ENCODE measurements around the gene SGSH. TPM values are rescaled to one million over a fixed set of nuclear protein-coding genes. Genes with fewer than 3 reads are reported as not detected.

The SGSH gene
- total RNA-seq, 4 donors from 2014 or later, result 14.4 to 39.7 (median 38.4) TPM

DNA sequence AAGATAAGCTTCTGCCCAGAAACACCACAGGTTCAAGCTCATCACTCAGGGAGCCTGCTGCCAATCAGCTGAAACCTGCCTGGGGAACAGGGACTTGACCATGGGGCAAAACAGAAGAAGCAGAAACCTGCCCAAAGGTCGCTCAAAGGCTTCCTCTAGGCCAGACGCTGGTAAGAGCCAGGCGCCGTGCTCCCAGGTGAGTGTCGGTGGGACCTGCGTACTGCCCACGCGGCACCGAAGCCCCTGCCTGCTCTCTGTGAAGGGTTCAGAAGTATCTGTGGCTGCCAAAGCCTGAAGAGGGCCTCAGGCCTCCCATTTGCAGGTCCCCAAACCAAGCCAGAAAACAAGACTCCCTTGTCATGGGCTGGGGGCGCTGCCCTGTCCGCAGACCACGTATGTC is 10.4 kb downstream of the SGSH start:
- DNase-seq, result no peak
- H3K27me3 ChIP-seq, result no peaks in the 10 kb centered on the region
- H3K4me3 ChIP-seq, result no peak overlapping the region
- H3K9me3 ChIP-seq, result no peaks in the 10 kb centered on the region
- intact Hi-C loops (cut with DNase I; ENCODE audit: low total_unique reads), result no loop called here
- H3K27ac ChIP-seq, result no peak overlapping the region
- no peaks in the 10 kb centered on the region for H3K36me3 ChIP-seq
- H3K4me1 ChIP-seq, result no peaks in the 10 kb centered on the region
- no peak for TF ChIP-seq POLR2A (IDR thresholded peaks at IDR 0.05)
- TF ChIP-seq, protein P1, sequence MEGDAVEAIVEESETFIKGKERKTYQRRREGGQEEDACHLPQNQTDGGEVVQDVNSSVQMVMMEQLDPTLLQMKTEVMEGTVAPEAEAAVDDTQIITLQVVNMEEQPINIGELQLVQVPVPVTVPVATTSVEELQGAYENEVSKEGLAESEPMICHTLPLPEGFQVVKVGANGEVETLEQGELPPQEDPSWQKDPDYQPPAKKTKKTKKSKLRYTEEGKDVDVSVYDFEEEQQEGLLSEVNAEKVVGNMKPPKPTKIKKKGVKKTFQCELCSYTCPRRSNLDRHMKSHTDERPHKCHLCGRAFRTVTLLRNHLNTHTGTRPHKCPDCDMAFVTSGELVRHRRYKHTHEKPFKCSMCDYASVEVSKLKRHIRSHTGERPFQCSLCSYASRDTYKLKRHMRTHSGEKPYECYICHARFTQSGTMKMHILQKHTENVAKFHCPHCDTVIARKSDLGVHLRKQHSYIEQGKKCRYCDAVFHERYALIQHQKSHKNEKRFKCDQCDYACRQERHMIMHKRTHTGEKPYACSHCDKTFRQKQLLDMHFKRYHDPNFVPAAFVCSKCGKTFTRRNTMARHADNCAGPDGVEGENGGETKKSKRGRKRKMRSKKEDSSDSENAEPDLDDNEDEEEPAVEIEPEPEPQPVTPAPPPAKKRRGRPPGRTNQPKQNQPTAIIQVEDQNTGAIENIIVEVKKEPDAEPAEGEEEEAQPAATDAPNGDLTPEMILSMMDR (IDR thresholded peaks at IDR 0.05), result no peak

DNA sequence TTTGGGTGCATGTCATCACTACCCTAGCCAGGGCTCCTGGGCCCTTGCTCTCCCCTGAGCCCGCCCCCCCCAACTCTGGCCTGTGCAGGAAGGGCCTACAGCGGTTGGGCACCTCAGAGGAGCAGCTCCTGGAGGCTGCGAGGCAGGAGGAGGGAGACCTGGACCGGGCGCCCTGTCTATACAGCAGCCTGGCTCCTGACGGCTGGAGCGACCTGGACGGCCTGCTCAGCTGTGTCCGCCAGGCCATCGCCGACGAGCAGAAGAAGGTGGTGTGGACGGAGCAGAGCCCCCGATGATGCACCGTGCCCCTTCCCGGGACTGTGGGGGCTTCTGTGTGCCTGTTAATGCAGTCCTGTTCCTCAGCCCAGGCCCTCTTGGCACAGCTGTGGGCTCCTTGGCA is 12.1 kb downstream of the SGSH start:
- no peak overlapping the region for H3K27ac ChIP-seq
- TF ChIP-seq POLR2A (IDR thresholded peaks at IDR 0.05), result no peak
- TF ChIP-seq, protein P1 (IDR thresholded peaks at IDR 0.05), result no peak
- no peaks in the 10 kb centered on the region for H3K27me3 ChIP-seq
- H3K4me3 ChIP-seq, result no peak overlapping the region
- intact Hi-C loops (cut with DNase I; ENCODE audit: low total_unique reads), result no loop called here
- no peaks in the 10 kb centered on the region for H3K36me3 ChIP-seq
- no peak for DNase-seq
- H3K9me3 ChIP-seq, result no peaks in the 10 kb centered on the region
- no peaks in the 10 kb centered on the region for H3K4me1 ChIP-seq

DNA sequence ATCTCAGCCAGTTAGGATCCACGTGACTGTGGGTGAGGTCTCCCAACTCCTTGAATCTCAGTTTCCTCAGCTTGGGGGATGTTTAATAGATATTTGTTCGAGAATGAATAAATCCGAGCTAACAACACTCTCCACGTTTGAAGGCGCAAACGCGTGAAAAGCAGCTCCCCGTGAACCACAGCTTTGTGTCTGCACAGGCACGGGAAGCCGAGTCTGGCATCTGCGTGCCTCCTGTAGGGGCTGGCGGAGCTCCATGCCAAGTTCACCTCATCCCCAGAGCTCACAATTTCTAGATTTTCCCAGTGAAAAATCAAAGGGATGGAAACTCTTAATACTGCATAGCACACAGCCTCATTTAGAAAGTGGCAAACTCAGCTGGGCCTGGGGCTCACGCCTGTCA is 14.3 kb downstream of the SGSH start:
- Histone ChIP-seq H3K27me3 (no peaks in the 10 kb centered on the region), H3K27ac (no peak overlapping the region), H3K4me1 (no peaks in the 10 kb centered on the region), H3K36me3 (no peaks in the 10 kb centered on the region), H3K9me3 (no peaks in the 10 kb centered on the region), H3K4me3 (no peak overlapping the region)
- TF ChIP-seq, protein P1 (IDR thresholded peaks at IDR 0.05), result no peak
- no peak for TF ChIP-seq POLR2A (IDR thresholded peaks at IDR 0.05)
- intact Hi-C loops (cut with DNase I; ENCODE audit: low total_unique reads), result no loop called here
- no peak for DNase-seq

DNA sequence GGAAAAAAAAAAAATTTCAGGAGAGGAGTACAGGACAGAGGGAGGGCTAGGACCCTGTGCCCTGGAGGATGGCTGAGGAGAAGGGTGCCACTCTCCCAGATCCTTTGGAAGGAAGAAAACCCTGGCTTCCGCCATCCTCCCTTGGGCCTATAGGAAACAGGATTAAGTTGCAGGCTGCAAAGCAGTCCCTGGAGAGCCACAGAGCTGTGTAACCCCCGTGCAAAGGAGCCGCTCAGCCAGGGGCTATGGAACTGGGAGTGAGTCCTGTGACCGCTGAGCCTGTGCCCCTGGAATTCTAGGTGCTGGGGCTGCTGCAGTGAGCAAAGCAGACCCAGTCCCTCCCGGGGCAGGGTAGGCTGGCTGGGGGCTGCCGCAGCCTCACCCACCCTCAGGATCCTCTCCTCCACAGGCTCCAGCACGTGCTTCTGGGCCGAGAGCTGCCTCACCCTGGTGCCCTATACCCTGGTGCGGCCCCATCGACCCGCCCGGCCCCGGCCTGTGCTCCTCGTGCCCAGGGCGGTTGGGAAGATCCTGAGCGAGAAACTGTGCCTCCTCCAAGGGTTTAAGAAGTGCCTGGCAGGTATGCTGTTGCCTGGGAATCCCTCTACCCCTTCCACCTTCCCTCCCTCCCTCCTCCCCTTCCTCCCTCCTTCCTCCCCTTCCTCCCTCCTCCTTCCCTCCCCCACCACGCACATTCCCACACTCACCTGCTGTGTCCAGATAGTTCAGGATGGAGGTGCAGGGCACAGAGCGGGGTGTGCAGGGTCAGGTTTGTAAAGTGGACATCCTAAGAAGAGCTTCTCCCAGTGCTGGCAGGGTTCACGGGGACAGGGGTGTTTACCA is 15.3 kb downstream of the SGSH start:
- Histone ChIP-seq H3K36me3 (no peaks in the 10 kb centered on the region), H3K27ac (no peak overlapping the region), H3K27me3 (no peaks in the 10 kb centered on the region), H3K4me3 (no peak overlapping the region), H3K4me1 (no peaks in the 10 kb centered on the region), H3K9me3 (no peaks in the 10 kb centered on the region)
- no peak for DNase-seq
- intact Hi-C loops (cut with DNase I; ENCODE audit: low total_unique reads), result no loop called here
- no peak for TF ChIP-seq POLR2A (IDR thresholded peaks at IDR 0.05)
- TF ChIP-seq, protein P1 (IDR thresholded peaks at IDR 0.05), result no peak

DNA sequence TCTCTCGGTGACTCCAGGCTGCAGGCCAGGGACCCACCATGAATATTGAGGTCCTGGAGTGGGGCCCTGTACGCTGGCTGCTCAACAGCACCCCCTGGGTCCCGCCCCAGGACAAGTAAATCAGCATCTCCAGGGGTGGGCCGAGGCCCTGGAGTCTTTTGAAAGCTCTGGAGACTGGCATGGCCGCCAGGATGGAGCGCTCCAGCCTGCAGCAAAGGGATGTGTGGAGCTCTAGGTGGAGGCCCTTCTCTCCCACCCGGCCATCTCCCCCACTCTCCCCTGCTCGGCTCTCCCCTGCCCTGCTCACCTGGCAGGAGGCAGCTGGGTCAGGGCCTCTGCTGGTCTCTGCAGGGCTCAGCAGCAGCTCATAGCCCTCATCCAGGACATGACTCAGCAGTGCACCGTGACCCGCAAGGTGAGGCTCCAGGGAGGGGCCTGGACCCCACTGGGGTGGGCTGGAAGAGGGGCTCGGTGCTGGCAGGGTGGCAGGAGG is 16.6 kb downstream of the SGSH start:
- H3K27me3 ChIP-seq, result no peaks in the 10 kb centered on the region
- H3K27ac ChIP-seq, result no peak overlapping the region
- no peaks in the 10 kb centered on the region for H3K4me1 ChIP-seq
- intact Hi-C loops (cut with DNase I; ENCODE audit: low total_unique reads), result no loop called here
- H3K9me3 ChIP-seq, result no peaks in the 10 kb centered on the region
- H3K36me3 ChIP-seq, result no peaks in the 10 kb centered on the region
- DNase-seq, result peak in 1 of 2 donors; percentile 8
- H3K4me3 ChIP-seq, result no peak overlapping the region
- no peak for TF ChIP-seq POLR2A (IDR thresholded peaks at IDR 0.05)
- TF ChIP-seq, protein P1 (IDR thresholded peaks at IDR 0.05), result no peak

Measured in uterus (tissue), 4 donors.